ENCODE data around the gene ERVK3-1. TPM values are rescaled to one million over a fixed set of nuclear protein-coding genes. Genes with fewer than 3 reads are reported as not detected.

Gene ERVK3-1
- total and polyA plus RNA-seq, 2 of the 8 experiments (the other 6 are each of a cell fraction or from before 2014, with no cell fraction given), result 29.9 to 31.5 TPM

GRCh38 chr19:58351558-58351878, 46.3 kb downstream of the ERVK3-1 start:
- no peak for FAIRE-seq

More at GRCh38 chr19:58351558-58351878, 46.3 kb downstream of the ERVK3-1 start:
- no peak overlapping the region for H3K9ac ChIP-seq (replicated peaks in 1 of 4; ENCODE audit: extremely low read depth in 1 of 4, low read depth in 3 of 4, low read length in 3 of 4)
- no peak overlapping the region for H2BK12ac ChIP-seq (ENCODE audit: low read depth, low read length)
- ChIA-PET CTCF (ENCODE audit: partially characterized antibody) (interaction anchor here (0.8 to 2.9 kb wide), 5 partner anchors 11 to 132 kb away, joined by 3 to 14 read pairs (median 4); partner anchors contain the start of gene ZNF497), POLR2A (ENCODE audit: partially characterized antibody) (interaction anchor here (1.0 to 11.4 kb wide), 4 partner anchors 11 to 204 kb away, joined by 3 to 102 read pairs (median 6); partner anchors contain the start of genes CHMP2A, RNF225 and ZNF497)
- H2BK5ac ChIP-seq (ENCODE audit: low read depth, low read length), result no peak overlapping the region
- H3K9me3 ChIP-seq (ENCODE audit: insufficient read depth in 2 of 2, low read depth in 1 of 2, low read length in 1 of 2), result no peaks in the 10 kb centered on the region
- no peak overlapping the region for H2BK20ac ChIP-seq (ENCODE audit: low read length)
- peaks cover 9% of the 10 kb centered on the region for H3K23me2 ChIP-seq (ENCODE audit: low read depth, low read length)
- H3K56ac ChIP-seq (replicated peaks; ENCODE audit: insufficient read length, low read depth, low read length), result no peak overlapping the region
- no peak for TF ChIP-seq SIRT6 (IDR thresholded peaks at IDR 0.05; ENCODE audit: low read length)
- TF ChIP-seq E2F6 (IDR thresholded peaks at IDR 0.05), result no peak
- no peak for TF ChIP-seq TEAD4 (IDR thresholded peaks at IDR 0.05; ENCODE audit: low read depth, low read length)
- no peak overlapping the region for H4K91ac ChIP-seq (replicated peaks; ENCODE audit: insufficient read length, low read length)
- H3K4me1 ChIP-seq (replicated peaks in 1 of 4; ENCODE audit: control insufficient read depth in 3 of 4, insufficient read depth in 4 of 4, low read length in 3 of 4), result no peaks in the 10 kb centered on the region; a peak in 1 of 7 replicates
- no peak for DNase-seq (ENCODE audit: low read depth in 1 of 2, low spot score in 2 of 2)
- 0 out of 7 replicates have a peak, but pooled peaks cover 0 to 3% (median 0%) of the 10 kb centered on the region in 4 experiments for H3K27me3 ChIP-seq (replicated peaks in 1 of 4; ENCODE audit: control insufficient read depth in 3 of 4, extremely low read depth in 1 of 4, insufficient read depth in 3 of 4, low read length in 3 of 4)
- no peak overlapping the region for H3K27ac ChIP-seq (ENCODE audit: low read depth, low read length)
- H2BK120ac ChIP-seq (replicated peaks; ENCODE audit: low read depth, low read length), result no peak overlapping the region
- H3K23ac ChIP-seq (ENCODE audit: insufficient read length), result no peak overlapping the region
- H4K20me1 ChIP-seq (replicated peaks in 1 of 2; ENCODE audit: control insufficient read depth in 1 of 2, insufficient read depth in 2 of 2, low read length in 2 of 2), result peaks cover 0 to 3% of the 10 kb centered on the region in 2 experiments
- no peaks in the 10 kb centered on the region for H3K79me2 ChIP-seq (ENCODE audit: control insufficient read depth in 1 of 2, insufficient read depth in 2 of 2, low read length in 2 of 2)
- H3K4me3 ChIP-seq (ENCODE audit: extremely low read depth in 1 of 4, insufficient read depth in 2 of 4, low read depth in 3 of 4, low read length in 4 of 4), result no peak overlapping the region
- no peak overlapping the region for H3K4me2 ChIP-seq (ENCODE audit: insufficient read depth in 1 of 2, low read depth in 2 of 2, low read length in 2 of 2)
- no peak overlapping the region for H3K4ac ChIP-seq (replicated peaks; ENCODE audit: insufficient read length, low read depth, low read length)
- H3K36me3 ChIP-seq (ENCODE audit: control insufficient read depth in 2 of 4, insufficient read depth in 4 of 4, low read length in 3 of 4), result no peaks in the 10 kb centered on the region
- no peak overlapping the region for H3K14ac ChIP-seq (ENCODE audit: insufficient read length)
- H3K18ac ChIP-seq (ENCODE audit: extremely low read depth, low read length), result no peak overlapping the region
- no peak overlapping the region for H2AFZ ChIP-seq (ENCODE audit: low read length)
- H4K5ac ChIP-seq (ENCODE audit: insufficient read length, low read depth, low read length), result no peak overlapping the region
- no peak overlapping the region for H2AK5ac ChIP-seq (ENCODE audit: low read depth, low read length)
- WGBS, 2 experiments (ENCODE audit: extremely low coverage in 1 of 2, insufficient coverage in 1 of 2, insufficient read length in 1 of 2, insufficient replicate concordance in 2 of 2, low coverage in 1 of 2, low lambda C conversion rate in 2 of 2, missing lambda C conversion rate in 1 of 2), result 92% methylated on average over 6 of the region's 9 CpGs; no CpG with 5 or more reads in 1 of the 2 experiments
- no peak overlapping the region for H4K8ac ChIP-seq (ENCODE audit: extremely low read depth, insufficient read depth, low read length)
- H3K79me1 ChIP-seq (ENCODE audit: low read depth, low read length), result no peaks in the 10 kb centered on the region
- H2BK15ac ChIP-seq (ENCODE audit: low read length), result no peak overlapping the region
